ENCODE data around the gene TTC7B. TPM values are rescaled to one million over a fixed set of nuclear protein-coding genes. Genes with fewer than 3 reads are reported as not detected.

TTC7B gene
- total and polyA plus RNA-seq, 2 of the 8 experiments (the other 6 are each of a cell fraction or from before 2014, with no cell fraction given) = 23.7 to 34.0 TPM

DNA sequence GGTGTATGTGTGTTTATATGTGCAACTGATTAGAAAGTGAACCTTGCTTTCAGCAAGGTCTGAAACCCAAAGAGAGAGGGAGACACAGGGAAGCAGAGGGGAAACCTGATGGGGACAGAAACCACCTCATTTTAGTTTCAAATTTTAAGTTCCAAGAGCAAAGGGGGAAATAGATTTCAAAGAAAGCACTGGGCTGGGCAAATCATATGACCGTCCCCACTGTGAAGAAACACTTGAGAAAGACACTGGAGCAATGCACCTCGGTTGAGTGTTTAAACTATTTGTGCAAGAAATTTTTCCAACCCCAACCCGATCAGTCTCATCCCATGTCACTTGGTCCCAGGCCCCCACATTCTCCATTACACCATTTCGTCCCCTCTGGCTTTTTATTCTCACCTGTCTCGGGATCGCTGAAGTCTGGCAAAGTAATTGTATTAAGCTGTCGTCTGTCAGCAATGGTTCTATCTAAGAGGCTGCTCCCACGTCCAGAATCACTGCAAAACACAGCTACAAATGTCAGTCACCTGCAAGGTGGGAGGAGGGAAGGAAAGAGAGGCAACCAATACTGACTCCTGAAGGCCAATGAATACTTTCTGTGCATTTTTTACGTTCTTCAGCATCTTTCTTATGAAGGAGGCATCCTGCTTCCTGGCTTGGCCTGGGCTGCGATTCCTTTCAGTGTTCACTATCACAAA is 205.7 kb downstream of the TTC7B start:
- no peak overlapping the region for H2BK12ac ChIP-seq (ENCODE audit: low read depth, low read length)
- peak overlapping the region; percentile 16; the same call in 1 of the 2 replicates for H2AK5ac ChIP-seq (ENCODE audit: low read depth, low read length)
- H3K36me3 ChIP-seq (ENCODE audit: control insufficient read depth in 2 of 4, insufficient read depth in 4 of 4, low read length in 3 of 4) = no peaks in the 10 kb centered on the region
- H3K4me3 ChIP-seq (ENCODE audit: extremely low read depth in 1 of 4, insufficient read depth in 2 of 4, low read depth in 3 of 4, low read length in 4 of 4) = no peak overlapping the region
- no peak overlapping the region for H2BK120ac ChIP-seq (replicated peaks; ENCODE audit: low read depth, low read length)
- DNase-seq (ENCODE audit: low read depth in 1 of 2, low spot score in 2 of 2) (no peak), FAIRE-seq (no peak)
- ChIA-PET CTCF (ENCODE audit: partially characterized antibody) (interaction anchor here (1.0 to 1.1 kb wide), 2 partner anchors 20 to 86 kb away, joined by 3 to 4 read pairs; no protein-coding TSS in a partner anchor), POLR2A (ENCODE audit: partially characterized antibody) (no interaction called here)
- no peak overlapping the region for H3K27ac ChIP-seq (ENCODE audit: low read depth, low read length)
- no peaks in the 10 kb centered on the region for H3K79me1 ChIP-seq (ENCODE audit: low read depth, low read length)
- H2BK15ac ChIP-seq (ENCODE audit: low read length) = no peak overlapping the region
- H2BK20ac ChIP-seq (ENCODE audit: low read length) = no peak overlapping the region
- peaks cover 11 to 19% (median 14%) of the 10 kb centered on the region in 4 experiments; a peak in 6 of 7 replicates for H3K4me1 ChIP-seq (replicated peaks in 1 of 4; ENCODE audit: control insufficient read depth in 3 of 4, insufficient read depth in 4 of 4, low read length in 3 of 4)
- H3K27me3 ChIP-seq (replicated peaks in 1 of 4; ENCODE audit: control insufficient read depth in 3 of 4, extremely low read depth in 1 of 4, insufficient read depth in 3 of 4, low read length in 3 of 4) = no peaks in the 10 kb centered on the region
- no peak overlapping the region for H4K5ac ChIP-seq (ENCODE audit: insufficient read length, low read depth, low read length)
- H3K18ac ChIP-seq (ENCODE audit: extremely low read depth, low read length) = no peak overlapping the region
- H4K91ac ChIP-seq (replicated peaks; ENCODE audit: insufficient read length, low read length) = no peak overlapping the region
- no peaks in the 10 kb centered on the region for H4K20me1 ChIP-seq (replicated peaks in 1 of 2; ENCODE audit: control insufficient read depth in 1 of 2, insufficient read depth in 2 of 2, low read length in 2 of 2)
- no peak overlapping the region for H3K9ac ChIP-seq (replicated peaks in 1 of 4; ENCODE audit: extremely low read depth in 1 of 4, low read depth in 3 of 4, low read length in 3 of 4)
- H3K9me3 ChIP-seq (ENCODE audit: insufficient read depth in 2 of 2, low read depth in 1 of 2, low read length in 1 of 2) = no peaks in the 10 kb centered on the region
- H2BK5ac ChIP-seq (ENCODE audit: low read depth, low read length) = no peak overlapping the region
- H3K4me2 ChIP-seq (ENCODE audit: insufficient read depth in 1 of 2, low read depth in 2 of 2, low read length in 2 of 2) = no peak overlapping the region
- H4K8ac ChIP-seq (ENCODE audit: extremely low read depth, insufficient read depth, low read length) = no peak overlapping the region
- no peaks in the 10 kb centered on the region for H3K23me2 ChIP-seq (ENCODE audit: low read depth, low read length)
- WGBS, 2 experiments (ENCODE audit: extremely low coverage in 1 of 2, insufficient coverage in 1 of 2, insufficient read length in 1 of 2, insufficient replicate concordance in 2 of 2, low coverage in 1 of 2, low lambda C conversion rate in 2 of 2, missing lambda C conversion rate in 1 of 2) = 83% methylated on average over 10 of the region's 10 CpGs; no CpG with 5 or more reads in 1 of the 2 experiments
- no peak overlapping the region for H3K56ac ChIP-seq (replicated peaks; ENCODE audit: insufficient read length, low read depth, low read length)
- no peak overlapping the region for H2AFZ ChIP-seq (ENCODE audit: low read length)
- no peaks in the 10 kb centered on the region for H3K79me2 ChIP-seq (ENCODE audit: control insufficient read depth in 1 of 2, insufficient read depth in 2 of 2, low read length in 2 of 2)
- no peak overlapping the region for H3K14ac ChIP-seq (ENCODE audit: insufficient read length)
- no peak overlapping the region for H3K4ac ChIP-seq (replicated peaks; ENCODE audit: insufficient read length, low read depth, low read length)
- no peak overlapping the region for H3K23ac ChIP-seq (ENCODE audit: insufficient read length)
- TF ChIP-seq RAD21 (IDR thresholded peaks at IDR 0.05 in 1 of 2, conservative IDR thresholded peaks at IDR 0.05 in 1 of 2; ENCODE audit: low read depth in 2 of 2, low read length in 2 of 2) (no peak), CEBPB (IDR thresholded peaks at IDR 0.05; ENCODE audit: low read depth, low read length) (no peak), SAP30 (IDR thresholded peaks at IDR 0.05; ENCODE audit: insufficient read depth, insufficient replicate concordance, low read length) (no peak), ZNF274 (IDR thresholded peaks at IDR 0.05; ENCODE audit: borderline replicate concordance, extremely low read depth, low read length) (no peak), TEAD4 (IDR thresholded peaks at IDR 0.05; ENCODE audit: low read depth, low read length) (no peak), CBX5 (IDR thresholded peaks at IDR 0.05; ENCODE audit: low read depth, low read length) (no peak), SUZ12 (IDR thresholded peaks at IDR 0.05; ENCODE audit: low read length) (no peak), SRF (IDR thresholded peaks at IDR 0.05; ENCODE audit: low read depth, low read length) (no peak), NRF1 (IDR thresholded peaks at IDR 0.05; ENCODE audit: low read depth, low read length) (no peak), JUN (IDR thresholded peaks at IDR 0.05; ENCODE audit: low read depth, low read length) (no peak), GABPA (IDR thresholded peaks at IDR 0.05; ENCODE audit: borderline replicate concordance, insufficient read depth, low read length) (no peak), TAF1 (IDR thresholded peaks at IDR 0.05; ENCODE audit: low read depth, low read length) (no peak), SP4 (IDR thresholded peaks at IDR 0.05; ENCODE audit: low read length) (no peak)
